Subcutaneous abdominal adipose tissue (tissue), 5 donors: ENCODE results near the gene CPVL.

ENCODE experiments used
- H3K27ac ChIP-seq: one replicate; pipeline ENCODE4 v1.7.0; 2013; ENCODE audit warnings: low read depth, mild to moderate bottlenecking, inconsistent platforms, low read length, moderate library complexity
- H3K27me3 ChIP-seq, 5 donors: one replicate each; pipeline ENCODE4 v1.7.0; 2013; ENCODE audit warnings: low read length in 5 of 5, inconsistent platforms in 1 of 5; ENCODE audit not compliant: control insufficient read depth in 5 of 5, insufficient read depth in 4 of 5
- H3K36me3 ChIP-seq, 5 donors: one replicate each; pipeline ENCODE4 v1.7.0; 2013; ENCODE audit warnings: low read length in 5 of 5; ENCODE audit not compliant: control insufficient read depth in 5 of 5, insufficient read depth in 5 of 5
- H3K4me1 ChIP-seq, 5 donors: one replicate each; pipeline ENCODE4 v1.7.0; 2013; ENCODE audit warnings: low read length in 5 of 5, mild to moderate bottlenecking in 3 of 5, moderate library complexity in 1 of 5; ENCODE audit not compliant: control insufficient read depth in 5 of 5, insufficient read depth in 5 of 5
- H3K4me3 ChIP-seq, 5 donors: one replicate each; pipeline ENCODE4 v1.7.0; 2013; ENCODE audit warnings: low read length in 5 of 5, low read depth in 1 of 5
- H3K9ac ChIP-seq, 5 donors: one replicate each; pipeline ENCODE4 v1.7.0; 2013; ENCODE audit warnings: low read length in 5 of 5, mild to moderate bottlenecking in 4 of 5, moderate library complexity in 3 of 5
- H3K9me3 ChIP-seq, 5 donors: one replicate each; pipeline ENCODE4 v1.7.0; 2013; ENCODE audit warnings: low read length in 5 of 5; ENCODE audit not compliant: control insufficient read depth in 5 of 5
- donor health status: healthy.
- donor health status: healthy.
- donor health status: healthy.
- donor health status: healthy.
- donor health status: healthy.

Gene CPVL

DNA sequence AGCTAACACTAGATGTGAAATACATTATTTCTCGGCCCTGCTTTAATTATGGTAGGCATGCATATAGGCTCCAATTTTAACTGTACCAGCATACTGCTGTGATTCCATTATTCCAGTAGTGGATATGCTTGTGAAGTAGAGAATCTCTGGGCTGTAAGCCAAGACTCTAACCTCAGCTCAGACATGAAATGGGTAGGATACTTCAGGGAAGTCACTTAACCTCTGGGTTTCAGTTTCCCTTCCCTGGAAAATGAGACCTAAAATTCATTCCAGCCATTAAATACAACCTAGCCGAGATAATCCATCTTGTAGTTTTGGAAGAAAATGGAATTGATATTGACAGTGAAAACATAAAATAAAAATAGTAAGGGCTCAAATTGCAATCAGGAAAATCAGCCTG lies 128.6 kb downstream of the CPVL start:
- Histone ChIP-seq H3K4me3 (no peak overlapping the region), H3K27ac (no peak overlapping the region), H3K36me3 (no peaks in the 10 kb centered on the region), H3K27me3 (no peaks in the 10 kb centered on the region), H3K4me1 (peaks cover 0 to 18% (median 6%) of the 10 kb centered on the region in 5 donors), H3K9ac (no peak overlapping the region), H3K9me3 (peaks cover 0 to 4% (median 0%) of the 10 kb centered on the region in 5 donors)

DNA sequence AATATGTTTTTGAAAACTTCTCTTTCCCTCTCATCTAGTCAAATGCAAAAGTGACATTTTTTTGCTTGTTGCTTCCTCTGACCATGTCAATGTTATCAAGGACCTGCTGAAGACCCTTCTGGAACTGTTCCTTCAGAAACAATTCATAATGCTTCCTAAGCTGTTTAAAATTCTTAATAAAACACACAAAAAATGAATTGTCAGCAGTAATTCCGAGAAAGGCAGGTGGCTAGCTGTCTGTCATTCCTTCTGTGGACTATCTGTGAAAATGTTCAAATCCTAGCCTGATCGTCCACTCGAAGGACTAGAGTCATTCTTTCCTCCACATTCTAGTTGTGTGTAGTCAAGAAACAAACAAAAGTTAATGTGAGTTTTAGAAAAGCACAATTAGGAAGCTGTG lies 131.6 kb downstream of the CPVL start:
- no peaks in the 10 kb centered on the region for H3K9me3 ChIP-seq
- no peaks in the 10 kb centered on the region for H3K27me3 ChIP-seq
- H3K4me1 ChIP-seq = peaks cover 3 to 40% (median 8%) of the 10 kb centered on the region in 5 donors
- no peak overlapping the region for H3K9ac ChIP-seq
- no peak overlapping the region for H3K4me3 ChIP-seq
- H3K36me3 ChIP-seq = no peaks in the 10 kb centered on the region
- no peak overlapping the region for H3K27ac ChIP-seq

DNA sequence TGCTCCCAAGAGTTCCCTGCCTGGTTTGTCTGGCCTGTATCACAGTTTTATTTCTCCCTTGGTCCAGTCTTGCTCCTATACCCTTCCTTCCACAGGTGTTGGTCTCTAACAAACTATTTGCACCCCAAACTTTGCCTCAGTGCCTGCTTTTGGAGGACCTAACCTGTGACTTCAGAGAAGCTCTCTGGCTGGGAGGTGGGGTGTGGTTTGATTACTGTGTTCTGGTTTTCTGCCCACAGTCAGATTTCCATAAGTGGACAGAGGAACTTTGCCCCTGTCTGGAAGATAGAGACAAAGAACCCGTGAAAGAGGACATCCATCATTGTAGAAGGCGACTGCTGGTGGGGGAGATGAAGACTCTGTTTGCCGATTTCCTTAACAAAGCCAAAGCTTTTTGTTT lies 132.4 kb downstream of the CPVL start:
- peaks cover 0 to 41% (median 4%) of the 10 kb centered on the region in 5 donors for H3K4me1 ChIP-seq
- no peaks in the 10 kb centered on the region for H3K27me3 ChIP-seq
- no peak overlapping the region for H3K4me3 ChIP-seq
- no peak overlapping the region for H3K9ac ChIP-seq
- no peak overlapping the region for H3K27ac ChIP-seq
- no peaks in the 10 kb centered on the region for H3K9me3 ChIP-seq
- H3K36me3 ChIP-seq = no peaks in the 10 kb centered on the region

DNA sequence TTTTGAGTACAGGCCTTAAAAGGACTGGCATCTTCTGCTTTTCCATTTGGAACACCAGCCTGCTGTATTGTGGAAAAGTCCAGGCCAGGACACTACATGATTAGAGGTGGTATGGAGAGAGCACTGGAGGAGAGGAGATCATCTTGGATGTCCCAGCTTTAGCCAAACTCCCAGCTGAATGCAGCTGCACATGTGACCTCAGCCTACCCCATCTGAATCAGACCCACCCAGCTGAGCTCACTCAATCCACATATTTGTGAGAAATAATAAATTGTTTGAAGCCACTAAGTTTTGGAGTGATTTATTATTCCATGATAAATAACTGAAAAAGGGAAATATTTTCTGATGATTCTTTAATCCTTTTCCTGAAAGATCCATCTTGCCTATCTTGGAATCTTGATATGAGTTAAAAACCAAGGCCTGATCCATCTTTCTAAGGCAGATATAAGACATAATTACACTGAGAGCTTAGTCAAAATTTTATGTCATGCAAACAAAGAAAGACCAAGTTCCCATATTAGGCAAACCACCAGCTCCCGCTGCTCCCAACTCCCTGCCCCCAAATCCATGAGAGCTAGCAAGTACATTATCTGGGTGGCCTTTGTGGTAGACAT lies 133.1 kb downstream of the CPVL start:
- Histone ChIP-seq H3K27me3 (no peaks in the 10 kb centered on the region), H3K4me3 (no peak overlapping the region), H3K36me3 (no peaks in the 10 kb centered on the region), H3K27ac (no peak overlapping the region), H3K4me1 (peaks cover 0 to 46% (median 4%) of the 10 kb centered on the region in 5 donors), H3K9ac (no peak overlapping the region), H3K9me3 (no peaks in the 10 kb centered on the region)

DNA sequence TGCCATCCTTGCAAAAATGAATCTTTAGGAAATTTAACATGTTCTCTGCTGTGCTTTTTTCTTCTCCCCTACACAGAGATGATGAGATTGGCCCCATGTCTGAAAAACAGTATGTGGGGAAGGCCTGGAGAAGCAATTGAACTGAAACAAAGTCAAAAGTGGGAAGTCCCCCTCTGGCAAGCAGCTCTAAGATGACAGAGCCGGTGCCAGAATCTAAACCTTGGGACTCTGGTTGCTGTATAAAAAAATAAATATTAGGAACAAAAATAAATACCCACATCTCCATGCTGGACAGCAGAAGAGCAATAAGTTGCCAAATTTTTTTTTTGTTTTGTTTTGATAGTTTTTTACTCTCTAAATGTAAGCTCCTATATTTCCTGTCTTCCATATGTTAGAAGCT lies 136.4 kb downstream of the CPVL start:
- H3K36me3 ChIP-seq = no peaks in the 10 kb centered on the region
- no peak overlapping the region for H3K27ac ChIP-seq
- H3K9ac ChIP-seq = no peak overlapping the region
- H3K4me1 ChIP-seq = peaks cover 0 to 52% (median 4%) of the 10 kb centered on the region in 5 donors
- no peaks in the 10 kb centered on the region for H3K27me3 ChIP-seq
- peaks cover 0 to 2% (median 0%) of the 10 kb centered on the region in 5 donors for H3K9me3 ChIP-seq
- no peak overlapping the region for H3K4me3 ChIP-seq

DNA sequence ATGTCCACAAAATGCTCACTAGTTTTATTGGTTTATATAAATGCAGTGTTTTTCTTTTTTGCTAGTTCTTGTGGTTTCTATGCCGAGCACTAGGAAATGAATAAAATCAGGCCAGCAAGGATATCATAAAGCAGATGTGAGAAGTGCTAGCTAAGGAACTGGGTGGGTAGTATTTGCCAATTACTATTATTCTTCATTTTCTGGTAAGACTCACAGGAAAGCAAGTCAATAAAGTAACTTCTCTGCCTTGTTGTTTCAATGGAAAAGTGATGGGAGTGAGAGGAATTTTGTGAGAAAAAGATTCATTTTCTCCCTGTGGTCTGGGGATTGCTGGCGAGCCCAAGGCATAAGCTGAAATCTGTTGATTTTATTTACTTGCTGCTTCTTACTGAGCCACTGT lies 137.7 kb downstream of the CPVL start:
- H3K4me3 ChIP-seq = no peak overlapping the region
- no peaks in the 10 kb centered on the region for H3K36me3 ChIP-seq
- no peaks in the 10 kb centered on the region for H3K27me3 ChIP-seq
- peaks cover 0 to 2% (median 0%) of the 10 kb centered on the region in 5 donors for H3K9me3 ChIP-seq
- H3K4me1 ChIP-seq = peaks cover 0 to 49% (median 4%) of the 10 kb centered on the region in 5 donors
- no peak overlapping the region for H3K9ac ChIP-seq
- no peak overlapping the region for H3K27ac ChIP-seq

DNA sequence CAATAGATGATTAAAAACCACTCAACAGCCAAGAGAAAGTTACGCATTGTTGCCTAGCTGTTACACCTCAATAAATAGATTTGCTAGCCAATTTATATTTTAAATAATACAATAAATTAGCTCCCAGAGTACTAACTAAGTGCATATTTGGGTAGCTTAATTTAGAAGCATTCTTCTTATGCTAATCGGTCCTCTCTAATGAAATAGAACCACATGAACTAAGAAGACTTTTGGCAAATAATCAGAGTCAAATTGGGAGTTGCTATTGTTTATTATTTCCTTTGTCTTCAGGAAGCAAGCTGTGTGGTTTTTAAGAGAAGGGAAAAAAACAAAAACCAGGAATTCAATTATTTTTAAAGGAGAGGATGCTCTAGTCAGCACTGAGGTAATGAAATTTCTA lies 139.2 kb downstream of the CPVL start:
- Histone ChIP-seq H3K4me1 (peaks cover 0 to 39% (median 0%) of the 10 kb centered on the region in 5 donors), H3K36me3 (no peaks in the 10 kb centered on the region), H3K4me3 (no peak overlapping the region), H3K27ac (no peak overlapping the region), H3K27me3 (no peaks in the 10 kb centered on the region), H3K9ac (no peak overlapping the region), H3K9me3 (peaks cover 0 to 2% (median 0%) of the 10 kb centered on the region in 5 donors)

DNA sequence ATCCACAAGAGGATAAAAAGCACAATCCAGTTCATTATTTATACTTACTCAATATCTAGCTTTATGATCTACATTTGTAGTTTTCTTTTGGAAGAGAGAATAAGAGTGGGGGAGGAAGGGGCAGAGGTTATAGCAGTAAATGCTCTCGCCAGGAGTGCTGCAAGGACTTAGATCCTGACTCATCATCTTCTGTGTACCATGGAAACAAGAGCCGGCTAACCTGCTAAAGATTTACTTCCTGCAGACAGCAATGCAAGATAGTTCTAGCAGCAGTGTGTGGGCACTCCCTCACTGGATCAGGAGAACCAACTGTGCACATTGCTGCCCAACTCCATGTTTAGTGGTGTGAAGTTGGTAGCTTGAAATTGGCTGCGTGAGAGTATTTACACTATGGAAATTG lies 140.5 kb downstream of the CPVL start:
- Histone ChIP-seq H3K4me1 (peaks cover 0 to 28% (median 0%) of the 10 kb centered on the region in 5 donors), H3K36me3 (no peaks in the 10 kb centered on the region), H3K27ac (no peak overlapping the region), H3K9ac (no peak overlapping the region), H3K9me3 (peaks cover 0 to 2% (median 0%) of the 10 kb centered on the region in 5 donors), H3K27me3 (no peaks in the 10 kb centered on the region), H3K4me3 (no peak overlapping the region)

DNA sequence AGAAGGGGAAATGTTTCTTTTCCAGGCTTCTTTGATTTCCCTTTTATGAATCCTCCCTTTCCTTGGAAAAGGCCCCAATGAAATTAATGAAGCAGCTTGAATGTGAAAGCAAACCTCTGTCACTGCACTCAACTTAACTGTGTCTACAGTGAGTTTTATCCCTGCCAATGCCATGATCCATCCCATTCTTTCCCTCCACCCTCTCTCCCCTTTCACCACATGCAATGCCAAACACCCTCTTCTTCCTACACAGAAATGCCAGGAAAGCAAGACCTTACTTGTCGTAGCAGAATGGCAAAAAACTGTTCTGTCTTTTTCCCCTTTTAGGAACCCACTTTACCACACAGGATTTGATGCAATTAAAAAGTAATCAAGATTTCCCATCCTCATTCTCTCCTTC lies 140.9 kb downstream of the CPVL start:
- H3K4me3 ChIP-seq = no peak overlapping the region
- no peak overlapping the region for H3K27ac ChIP-seq
- H3K27me3 ChIP-seq = no peaks in the 10 kb centered on the region
- H3K36me3 ChIP-seq = no peaks in the 10 kb centered on the region
- H3K9ac ChIP-seq = no peak overlapping the region
- peaks cover 0 to 24% (median 0%) of the 10 kb centered on the region in 5 donors for H3K4me1 ChIP-seq
- H3K9me3 ChIP-seq = peaks cover 0 to 2% (median 0%) of the 10 kb centered on the region in 5 donors

DNA sequence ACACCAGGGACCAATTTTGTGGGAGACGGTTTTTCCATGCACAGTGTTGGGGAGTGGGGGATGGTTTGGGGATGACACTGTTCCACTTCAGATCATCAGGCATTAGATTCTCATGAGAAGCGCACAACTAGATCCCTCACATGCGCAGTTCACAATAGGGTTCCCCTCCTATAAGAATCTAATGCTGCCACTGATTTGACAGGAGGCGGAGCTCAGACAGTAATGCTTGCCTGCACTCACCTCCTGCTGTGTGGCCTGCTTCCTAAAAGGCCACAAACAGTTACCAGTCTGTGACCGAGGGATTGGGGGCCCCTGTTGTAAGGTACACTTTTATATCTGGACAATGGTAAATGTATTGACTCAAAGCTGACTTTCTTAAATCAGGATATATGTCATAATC lies 142.6 kb downstream of the CPVL start:
- Histone ChIP-seq H3K4me3 (no peak overlapping the region), H3K27me3 (no peaks in the 10 kb centered on the region), H3K36me3 (no peaks in the 10 kb centered on the region), H3K9ac (no peak overlapping the region), H3K27ac (no peak overlapping the region), H3K9me3 (peaks cover 0 to 2% (median 0%) of the 10 kb centered on the region in 5 donors), H3K4me1 (peaks cover 0 to 16% (median 0%) of the 10 kb centered on the region in 5 donors)
